ENCODE results near the gene URB1. TPM values are rescaled to one million over a fixed set of nuclear protein-coding genes. Genes with fewer than 3 reads are reported as not detected.
"Not testable (repeated sequence)": the region's sequence is repeated elsewhere in the genome, so short reads cannot be mapped to it uniquely, and the experiment has no call there.

Gene URB1
- total and polyA plus RNA-seq, 2 of the 8 experiments (the other 6 are each of a cell fraction or from before 2014, with no cell fraction given): 8.1 to 28.9 TPM

DNA sequence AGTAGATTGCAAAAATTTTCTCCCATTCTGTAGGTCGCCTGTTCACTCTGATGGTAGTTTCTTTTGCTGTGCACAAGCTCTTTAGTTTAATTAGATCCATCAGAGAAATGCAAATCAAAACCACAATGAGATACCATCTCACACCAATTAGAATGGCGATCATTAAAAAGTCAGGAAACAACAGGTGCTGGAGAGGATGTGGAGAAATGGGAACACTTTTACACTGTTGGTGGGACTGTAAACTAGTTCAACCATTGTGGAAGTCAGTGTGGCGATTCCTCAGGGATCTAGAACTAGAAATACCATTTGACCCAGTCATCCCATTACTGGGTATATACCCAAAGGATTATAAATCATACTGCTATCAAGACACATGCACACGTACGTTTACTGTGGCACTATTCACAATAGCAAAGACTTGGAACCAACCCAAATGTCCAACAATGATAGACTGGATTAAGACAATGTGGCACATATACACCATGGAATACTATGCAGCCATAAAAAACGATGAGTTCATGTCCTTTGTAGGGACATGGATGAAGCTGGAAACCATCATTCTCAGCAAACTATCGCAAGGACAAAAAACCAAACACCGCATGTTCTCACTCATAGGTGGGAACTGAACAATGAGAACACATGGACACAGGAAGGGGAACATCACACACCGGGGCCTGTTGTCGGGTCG lies 2.1 kb downstream of the URB1 start:
- not testable (repeated sequence) for H3K4me3 ChIP-seq (ENCODE audit: extremely low read depth in 1 of 4, insufficient read depth in 2 of 4, low read depth in 3 of 4, low read length in 4 of 4); H3K23me2 ChIP-seq (ENCODE audit: low read depth, low read length); H3K9me3 ChIP-seq (ENCODE audit: insufficient read depth in 2 of 2, low read depth in 1 of 2, low read length in 1 of 2); H4K8ac ChIP-seq (ENCODE audit: extremely low read depth, insufficient read depth, low read length); H3K9ac ChIP-seq (replicated peaks in 1 of 4; ENCODE audit: extremely low read depth in 1 of 4, low read depth in 3 of 4, low read length in 3 of 4); H2BK12ac ChIP-seq (ENCODE audit: low read depth, low read length); H3K27me3 ChIP-seq (replicated peaks in 1 of 4; ENCODE audit: control insufficient read depth in 3 of 4, extremely low read depth in 1 of 4, insufficient read depth in 3 of 4, low read length in 3 of 4); H3K4me2 ChIP-seq (ENCODE audit: insufficient read depth in 1 of 2, low read depth in 2 of 2, low read length in 2 of 2); H4K5ac ChIP-seq (ENCODE audit: insufficient read length, low read depth, low read length); H3K18ac ChIP-seq (ENCODE audit: extremely low read depth, low read length); H2BK120ac ChIP-seq (replicated peaks; ENCODE audit: low read depth, low read length); H2AFZ ChIP-seq (ENCODE audit: low read length); H2BK15ac ChIP-seq (ENCODE audit: low read length); H3K36me3 ChIP-seq (ENCODE audit: control insufficient read depth in 2 of 4, insufficient read depth in 4 of 4, low read length in 3 of 4); H2BK5ac ChIP-seq (ENCODE audit: low read depth, low read length); DNase-seq (ENCODE audit: low read depth in 1 of 2, low spot score in 2 of 2); H3K27ac ChIP-seq (ENCODE audit: low read depth, low read length); H2AK5ac ChIP-seq (ENCODE audit: low read depth, low read length); H3K23ac ChIP-seq (ENCODE audit: insufficient read length); H3K4me1 ChIP-seq (replicated peaks in 1 of 4; ENCODE audit: control insufficient read depth in 3 of 4, insufficient read depth in 4 of 4, low read length in 3 of 4); H4K91ac ChIP-seq (replicated peaks; ENCODE audit: insufficient read length, low read length); H2BK20ac ChIP-seq (ENCODE audit: low read length); H3K14ac ChIP-seq (ENCODE audit: insufficient read length); H3K4ac ChIP-seq (replicated peaks; ENCODE audit: insufficient read length, low read depth, low read length); FAIRE-seq; H3K56ac ChIP-seq (replicated peaks; ENCODE audit: insufficient read length, low read depth, low read length)
- Histone ChIP-seq H4K20me1 (replicated peaks in 1 of 2; ENCODE audit: control insufficient read depth in 1 of 2, insufficient read depth in 2 of 2, low read length in 2 of 2) (peaks cover 17 to 22% of the 10 kb centered on the region in 2 experiments), H3K79me2 (ENCODE audit: control insufficient read depth in 1 of 2, insufficient read depth in 2 of 2, low read length in 2 of 2) (peaks cover 30 to 59% of the 10 kb centered on the region in 2 experiments), H3K79me1 (ENCODE audit: low read depth, low read length) (peaks cover 22% of the 10 kb centered on the region)
- WGBS, 2 experiments (ENCODE audit: extremely low coverage in 1 of 2, insufficient coverage in 1 of 2, insufficient read length in 1 of 2, insufficient replicate concordance in 2 of 2, low coverage in 1 of 2, low lambda C conversion rate in 2 of 2, missing lambda C conversion rate in 1 of 2): 98% methylated on average over 4 of the region's 11 CpGs; no CpG with 5 or more reads in 1 of the 2 experiments
- ChIA-PET POLR2A (ENCODE audit: partially characterized antibody) (interaction anchor here (0.9 kb wide), 1 partner anchor 16 kb away, joined by 3 read pairs; no protein-coding TSS in a partner anchor), CTCF (ENCODE audit: partially characterized antibody) (interaction anchor here (1.3 kb wide), 1 partner anchor 170 kb away, joined by 3 read pairs; no protein-coding TSS in a partner anchor)
